Activated CD8-positive, alpha-beta memory T cell treated with anti-CD3 and anti-CD28 coated beads for 1 hour (primary cell): Measurements from ENCODE around the gene DNAH6.

ENCODE experiments used
- DNase-seq, 2 donors: peaks; one replicate each; pipeline ENCODE4 v3.0.0-alpha.2; 2020; ENCODE audit warnings: low read depth in 1 of 2; ENCODE audit errors: extremely low read depth in 1 of 2

DNAH6 gene

DNA sequence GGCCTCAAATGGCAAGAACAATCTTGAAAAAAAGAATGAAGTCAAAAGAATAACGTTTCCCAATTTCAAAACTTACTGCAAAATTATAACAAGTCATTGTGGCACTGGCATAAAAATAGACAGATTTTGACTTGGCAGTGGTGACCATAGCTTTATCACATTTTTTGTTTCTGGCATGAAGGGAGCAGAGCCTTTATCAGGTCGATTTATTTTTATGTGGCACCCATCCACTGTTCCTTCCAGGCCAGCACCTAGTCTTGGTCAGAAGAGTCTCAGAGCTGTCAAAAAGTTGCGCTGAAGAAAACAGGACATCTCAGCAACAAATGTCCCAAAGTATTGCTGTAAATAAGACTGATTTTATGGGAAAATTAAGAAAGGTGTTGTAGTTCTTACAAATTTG lies 272.2 kb downstream of the DNAH6 start:
- DNase-seq, result no peak

DNA sequence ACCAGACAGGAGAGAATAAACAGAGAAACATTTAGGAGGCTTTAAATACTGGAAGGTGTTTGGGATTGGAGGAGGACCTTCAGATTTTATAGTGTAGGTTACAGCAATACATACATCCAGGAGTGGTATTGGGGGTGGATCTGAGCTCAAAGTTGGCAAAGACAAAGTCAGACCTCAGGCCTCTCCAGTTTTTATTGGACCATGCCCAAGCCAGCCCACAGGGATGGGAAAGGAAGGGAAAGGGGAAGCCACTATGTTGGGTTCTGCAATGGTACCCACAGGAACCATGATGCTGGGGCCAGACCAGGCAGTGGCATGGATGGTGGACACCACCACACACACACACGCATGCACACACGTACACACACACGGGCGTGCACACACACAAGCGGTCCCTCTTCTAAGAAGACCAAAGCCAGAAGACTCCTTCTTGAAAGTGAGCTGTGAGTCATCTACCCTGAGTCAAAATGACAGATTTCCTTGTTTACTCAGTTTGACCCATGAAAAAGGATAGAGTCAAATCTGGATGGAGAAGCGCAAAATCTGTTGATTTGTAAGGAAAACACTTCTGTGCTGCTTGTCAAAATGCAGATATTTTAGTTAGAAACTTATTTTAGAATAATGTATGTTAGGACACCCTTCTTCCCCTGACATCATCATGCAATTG lies 276.7 kb downstream of the DNAH6 start:
- no peak for DNase-seq

DNA sequence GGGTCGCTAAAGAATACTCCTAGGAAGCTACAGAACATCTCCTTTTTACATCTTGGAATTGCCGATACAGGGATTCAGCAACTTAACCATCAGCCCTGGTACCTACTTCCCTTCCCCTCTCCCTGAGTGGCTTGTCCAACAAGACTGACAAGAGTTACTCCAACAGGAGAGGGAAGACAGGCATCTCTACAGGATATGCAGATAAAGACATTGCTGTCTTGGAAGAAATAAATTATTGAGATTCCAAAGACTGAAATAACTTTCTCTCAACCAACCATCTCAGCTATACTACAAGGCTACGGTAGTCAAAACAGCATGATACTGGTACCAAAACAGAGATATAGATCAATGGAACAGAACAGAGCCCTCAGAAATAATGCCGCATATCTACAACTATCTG lies 277.3 kb downstream of the DNAH6 start:
- no peak for DNase-seq

DNA sequence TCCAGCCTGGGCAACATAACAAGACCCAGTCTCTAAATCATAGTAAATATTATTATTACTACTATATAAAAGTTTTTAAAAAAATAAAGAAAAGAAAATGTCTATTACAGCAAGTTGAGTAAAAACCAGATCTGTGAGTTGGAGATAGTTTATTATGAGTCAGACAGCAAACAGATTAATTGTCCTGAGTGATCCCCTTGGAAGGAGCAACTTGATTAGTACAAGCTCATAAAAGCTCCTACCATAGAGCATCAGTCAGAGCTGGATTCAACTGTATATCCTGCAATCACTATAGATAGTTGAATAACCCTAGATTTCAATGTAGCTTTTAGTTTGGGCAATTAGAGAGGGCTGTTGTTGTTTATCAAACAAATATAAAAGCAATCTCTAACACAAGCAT lies 280.5 kb downstream of the DNAH6 start:
- no peak for DNase-seq

DNA sequence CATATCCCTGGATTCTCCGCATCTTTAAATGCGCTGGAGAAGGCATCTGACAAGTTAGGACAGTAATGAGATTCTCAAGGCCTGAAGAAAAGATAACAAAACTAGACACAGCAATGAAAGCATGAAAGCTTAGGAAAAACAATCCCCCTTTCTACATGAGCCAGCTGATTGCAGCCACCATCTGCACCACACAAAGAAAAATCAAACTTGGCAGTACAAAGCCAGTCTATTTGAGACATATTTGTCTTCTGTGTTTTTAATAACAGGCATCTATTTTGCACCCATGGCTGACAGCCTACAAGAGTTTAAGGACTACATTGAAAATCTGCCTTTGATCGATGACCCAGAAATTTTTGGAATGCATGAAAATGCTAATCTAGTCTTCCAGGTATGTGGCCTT lies 281.0 kb downstream of the DNAH6 start:
- no peak for DNase-seq

DNA sequence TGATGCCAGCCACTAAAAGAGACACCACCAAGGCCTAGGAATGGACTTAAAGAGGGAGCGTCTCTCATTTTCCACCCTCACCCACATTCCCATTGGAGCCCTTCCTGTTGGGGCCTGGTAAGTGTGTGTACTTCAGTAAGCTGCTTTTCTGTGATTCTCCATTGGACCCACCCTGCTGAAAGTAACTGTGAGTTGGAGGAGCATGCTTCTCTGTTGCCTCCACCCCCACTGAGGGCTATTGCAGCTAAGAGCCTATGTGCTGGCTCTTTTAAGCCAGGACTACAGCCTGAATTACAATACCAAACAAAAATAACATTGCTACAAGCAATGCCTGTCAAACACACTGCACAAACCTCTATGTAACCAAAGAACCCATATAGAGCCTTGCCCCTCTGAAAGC lies 283.5 kb downstream of the DNAH6 start:
- DNase-seq, result no peak

DNA sequence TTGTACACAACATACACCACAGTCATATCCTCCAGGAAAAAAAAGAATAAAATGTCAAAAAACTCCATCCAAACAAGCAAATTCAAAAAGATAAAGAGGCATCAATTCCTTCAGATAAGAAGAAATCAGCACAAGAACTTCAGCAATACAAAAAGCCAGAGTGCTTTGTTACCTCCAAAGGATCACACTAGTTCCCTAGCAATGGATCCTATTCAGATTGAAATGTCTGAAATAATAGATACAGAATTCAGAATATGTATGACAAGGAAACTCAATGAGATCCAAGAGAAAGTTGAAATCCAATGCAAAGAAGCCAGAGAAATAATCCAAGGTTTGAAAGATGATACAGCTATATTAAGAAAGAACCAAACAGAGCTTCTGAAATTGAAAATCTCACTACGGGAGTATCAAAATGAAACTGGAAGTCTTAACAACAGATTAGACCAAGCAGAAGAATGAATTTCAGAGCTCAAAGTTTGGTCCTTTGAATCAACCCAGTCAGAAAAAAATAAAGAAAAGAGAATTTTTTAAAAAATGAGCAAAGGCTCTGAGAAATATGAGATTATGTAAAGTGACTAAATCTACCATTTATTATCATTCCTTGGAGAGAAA lies 284.0 kb downstream of the DNAH6 start:
- no peak for DNase-seq

DNA sequence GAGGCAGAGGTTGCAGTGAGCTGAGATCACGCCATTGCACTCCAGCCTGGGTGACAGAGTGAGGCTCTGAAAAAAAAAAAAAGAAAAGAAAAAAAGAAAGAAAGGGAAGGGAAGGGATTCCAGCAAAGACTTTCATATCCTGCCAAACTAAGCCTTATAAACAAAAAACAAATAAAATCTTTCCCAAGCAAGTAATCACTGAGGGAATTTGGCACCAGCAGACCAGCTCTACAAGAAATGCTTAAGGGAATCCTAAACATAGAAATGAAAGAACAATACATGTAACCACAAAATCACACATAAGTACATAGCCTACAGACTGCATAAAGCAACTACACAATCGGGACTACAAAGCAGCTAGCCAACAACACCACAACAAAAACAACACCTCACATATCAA lies 285.5 kb downstream of the DNAH6 start:
- DNase-seq, result no peak

DNA sequence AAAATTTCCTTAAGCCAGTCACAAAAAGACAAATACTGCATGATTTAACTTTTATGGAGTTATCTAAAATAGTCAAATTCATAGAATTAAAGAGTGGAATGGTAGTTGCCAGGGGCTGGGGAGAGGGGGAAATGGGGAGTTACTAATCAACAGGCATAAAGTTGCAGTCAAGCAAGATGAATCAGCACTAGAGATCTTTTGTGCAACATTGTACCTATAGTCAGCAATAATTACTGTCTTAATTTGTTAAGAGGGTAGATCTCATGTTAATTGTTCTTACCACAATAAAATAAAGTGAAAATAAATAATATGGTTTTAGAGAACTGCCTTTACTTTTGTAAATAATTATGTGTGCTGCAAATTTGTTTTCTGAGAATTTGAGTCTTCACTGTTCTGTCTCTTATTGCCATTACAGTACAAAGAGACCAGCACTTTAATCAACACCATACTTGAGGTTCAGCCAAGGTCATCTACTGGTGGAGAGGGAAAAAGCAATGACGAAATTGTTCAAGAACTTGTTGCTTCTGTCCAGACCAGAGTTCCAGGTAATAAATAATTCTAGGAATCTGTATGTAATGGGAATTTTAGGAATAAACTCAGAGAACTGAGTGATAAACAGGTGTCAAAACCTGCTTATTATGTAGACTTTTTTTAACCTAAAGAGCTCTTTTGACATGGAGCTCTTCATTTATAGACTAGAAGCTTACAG lies 289.1 kb downstream of the DNAH6 start:
- DNase-seq, result no peak

DNA sequence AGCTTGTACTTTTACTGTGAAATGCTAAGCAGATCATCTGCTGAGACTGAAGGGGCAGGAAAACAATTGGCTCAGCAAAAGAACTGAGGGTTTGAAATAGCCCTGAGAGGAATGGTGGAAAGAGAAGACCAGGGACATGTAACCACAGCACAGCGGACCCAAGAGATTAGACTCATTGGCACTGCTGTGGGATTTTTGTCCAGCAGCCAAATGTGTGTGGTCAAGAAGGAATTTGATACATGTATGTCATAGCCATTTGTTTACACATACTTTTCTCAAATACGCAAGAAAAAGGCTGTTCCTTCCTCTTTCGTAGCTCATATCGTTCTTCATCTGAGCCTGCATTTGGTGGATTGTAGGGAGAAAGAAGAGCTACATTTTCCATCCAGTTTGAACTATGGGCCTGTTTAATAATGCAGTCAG lies 290.8 kb downstream of the DNAH6 start:
- DNase-seq, result no peak

DNA sequence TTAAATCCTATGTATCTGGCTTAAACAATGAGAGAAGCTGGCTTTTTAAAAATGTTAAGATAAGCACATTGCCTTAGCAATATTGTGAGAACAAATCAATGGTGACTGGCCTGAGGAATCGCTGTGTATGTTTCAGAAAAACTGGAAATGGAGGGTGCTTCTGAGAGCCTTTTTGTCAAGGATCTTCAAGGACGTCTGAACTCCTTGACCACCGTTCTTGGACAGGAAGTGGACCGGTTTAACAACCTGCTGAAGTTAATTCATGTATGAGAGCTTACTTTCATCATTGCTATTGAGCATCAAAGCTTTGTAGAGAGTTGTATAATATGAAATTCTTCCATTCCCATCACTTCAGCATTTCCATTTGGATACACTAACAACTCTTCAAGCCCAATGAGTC lies 292.0 kb downstream of the DNAH6 start:
- no peak for DNase-seq

DNA sequence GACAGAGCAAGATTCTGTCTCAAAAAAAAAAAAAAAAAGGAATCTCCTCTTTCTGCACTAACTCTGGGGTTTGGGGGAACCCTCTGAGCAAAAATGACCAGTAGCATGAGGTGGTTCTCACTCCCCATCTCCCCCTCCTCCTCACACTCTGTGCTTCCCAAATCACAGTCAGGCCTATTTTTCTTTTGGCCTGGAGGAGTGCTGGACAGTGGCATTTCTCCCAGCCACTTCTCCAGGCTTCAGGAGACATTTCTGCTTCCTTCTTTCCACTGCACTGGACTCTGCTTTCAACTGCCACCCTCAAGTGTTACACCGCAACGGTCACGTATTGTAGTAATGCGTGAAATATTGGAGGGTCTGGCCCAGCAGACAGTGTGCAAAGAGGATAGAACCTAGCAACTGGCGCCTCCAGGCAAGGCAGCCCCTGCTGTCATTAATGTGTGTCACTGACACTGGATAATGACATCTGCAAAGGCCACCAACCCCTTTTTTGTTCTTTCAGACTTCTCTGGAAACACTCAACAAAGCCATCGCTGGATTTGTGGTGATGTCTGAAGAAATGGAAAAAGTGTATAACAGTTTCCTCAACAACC lies 295.6 kb downstream of the DNAH6 start:
- no peak for DNase-seq

DNA sequence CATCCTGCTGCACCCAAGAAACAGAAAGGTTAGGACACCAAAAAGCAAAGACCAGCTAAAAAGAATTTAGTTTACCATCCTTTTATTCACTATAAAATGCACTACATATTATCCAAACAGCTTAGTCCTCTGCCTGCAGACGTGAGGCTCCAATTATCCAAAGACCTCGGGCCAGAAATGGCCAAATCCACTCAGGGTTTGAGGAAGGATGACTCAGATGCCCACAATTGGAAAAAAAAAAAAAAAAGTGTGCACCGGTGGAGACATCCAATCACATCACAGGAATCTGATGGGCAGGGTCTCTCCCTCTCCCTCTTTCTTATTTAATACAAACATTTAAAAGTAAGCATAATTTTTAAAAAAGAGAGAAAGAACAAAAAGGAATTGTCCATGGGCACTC lies 298.8 kb downstream of the DNAH6 start:
- DNase-seq, result no peak

DNA sequence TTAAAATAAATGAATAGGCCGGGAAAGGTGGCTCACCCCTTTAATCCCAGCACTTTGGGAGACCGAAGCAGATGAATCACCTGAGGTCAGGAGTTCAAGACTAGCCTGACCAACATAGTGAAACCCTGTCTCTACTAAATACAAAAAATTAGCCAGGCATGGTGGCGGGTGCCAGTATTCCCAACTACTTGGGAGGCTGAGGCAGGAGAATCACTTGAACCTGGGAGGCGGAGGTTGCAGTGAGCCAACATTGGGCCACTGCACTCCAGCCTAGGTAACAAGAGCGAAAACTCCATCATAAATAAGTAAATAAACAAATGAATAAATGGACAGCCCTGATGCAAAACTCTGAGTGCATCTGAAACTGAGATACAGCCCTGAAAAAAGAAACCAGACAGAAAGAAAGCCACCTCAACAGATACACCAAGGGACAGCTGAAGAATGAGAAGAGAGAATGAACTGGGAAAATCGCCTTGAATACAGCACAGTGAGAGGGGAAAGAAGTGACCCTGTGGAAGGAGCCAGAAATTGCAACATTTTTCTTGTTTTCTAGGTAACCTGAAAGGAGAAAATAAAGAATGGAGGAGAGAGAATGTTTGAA lies 300.2 kb downstream of the DNAH6 start:
- no peak for DNase-seq

DNA sequence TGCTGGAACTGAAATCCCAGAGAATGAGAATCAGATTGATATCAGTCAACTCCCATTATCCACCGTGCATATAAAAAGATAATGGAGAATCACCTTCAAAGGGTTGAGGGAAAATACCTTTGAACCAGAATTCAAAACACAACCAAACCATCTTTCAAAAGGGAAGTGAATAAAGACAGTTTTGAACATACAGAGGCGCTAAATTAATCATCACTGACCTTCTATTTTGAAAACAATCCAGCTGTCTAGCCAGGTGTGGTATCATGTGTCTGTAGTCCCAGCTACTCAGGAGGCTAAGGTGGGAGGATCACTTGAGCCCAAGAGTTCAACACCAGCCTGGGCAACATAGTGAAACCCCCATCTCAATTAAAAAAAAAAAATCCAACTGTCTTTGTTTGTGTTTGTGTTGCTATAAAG lies 300.9 kb downstream of the DNAH6 start:
- DNase-seq, result no peak

DNA sequence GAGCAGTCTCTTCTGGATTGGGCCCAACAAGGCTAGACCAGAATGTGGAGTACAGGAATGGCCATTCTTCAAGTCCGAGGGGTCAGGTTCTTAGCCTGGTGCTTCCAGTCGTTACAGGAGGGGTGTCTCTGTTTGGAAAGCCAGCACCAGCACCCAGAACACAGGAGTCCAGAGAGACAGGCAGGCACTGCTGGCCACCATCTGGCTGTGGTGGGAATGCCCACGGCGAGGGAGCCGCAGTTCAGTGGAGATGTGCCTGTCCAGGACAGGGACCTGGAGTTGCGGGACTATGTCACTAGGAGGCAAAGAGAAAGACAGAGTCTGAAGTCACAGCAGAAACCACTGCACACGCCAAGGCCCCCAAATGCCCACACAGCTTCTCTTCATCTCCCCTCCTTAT lies 305.5 kb downstream of the DNAH6 start:
- no peak for DNase-seq

DNA sequence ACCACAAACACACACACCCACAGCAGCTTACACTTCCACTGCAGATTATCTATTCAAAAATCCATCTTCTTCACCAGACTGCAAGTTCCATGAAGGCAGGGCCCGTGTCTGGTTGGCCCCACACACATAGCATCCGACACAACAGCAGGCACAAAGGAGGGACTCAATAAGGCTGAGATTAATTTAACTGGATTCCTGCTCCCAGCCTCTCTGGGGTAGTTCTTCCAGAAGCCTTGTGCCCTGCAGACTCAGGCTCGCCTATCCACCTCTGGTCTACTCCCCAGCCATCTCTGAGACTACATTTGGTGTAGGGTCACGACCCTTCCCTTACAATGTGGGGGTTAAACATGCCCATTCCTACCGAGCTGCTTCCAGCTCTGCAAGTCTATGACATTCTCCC lies 306.9 kb downstream of the DNAH6 start:
- DNase-seq, result no peak

DNA sequence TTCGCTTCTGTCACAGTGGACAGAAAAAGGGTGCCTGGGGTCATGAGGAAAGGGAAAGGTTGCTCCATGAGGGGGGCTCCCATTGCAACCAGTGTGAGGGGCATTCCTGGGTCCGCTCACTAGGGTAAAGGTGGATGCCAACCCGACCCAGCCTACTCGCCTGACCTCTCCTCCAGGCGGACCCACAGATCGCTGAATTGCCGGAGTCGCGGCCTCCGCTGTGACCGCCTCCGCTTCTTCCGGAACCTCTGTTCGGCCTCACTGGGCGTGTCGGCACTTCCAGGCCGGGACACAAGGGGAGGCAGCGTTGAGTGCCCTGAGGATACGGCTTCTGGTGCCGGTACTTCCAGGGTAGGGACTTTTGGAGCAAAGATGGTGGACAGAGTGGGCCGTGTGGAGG lies 307.5 kb downstream of the DNAH6 start:
- no peak for DNase-seq

DNA sequence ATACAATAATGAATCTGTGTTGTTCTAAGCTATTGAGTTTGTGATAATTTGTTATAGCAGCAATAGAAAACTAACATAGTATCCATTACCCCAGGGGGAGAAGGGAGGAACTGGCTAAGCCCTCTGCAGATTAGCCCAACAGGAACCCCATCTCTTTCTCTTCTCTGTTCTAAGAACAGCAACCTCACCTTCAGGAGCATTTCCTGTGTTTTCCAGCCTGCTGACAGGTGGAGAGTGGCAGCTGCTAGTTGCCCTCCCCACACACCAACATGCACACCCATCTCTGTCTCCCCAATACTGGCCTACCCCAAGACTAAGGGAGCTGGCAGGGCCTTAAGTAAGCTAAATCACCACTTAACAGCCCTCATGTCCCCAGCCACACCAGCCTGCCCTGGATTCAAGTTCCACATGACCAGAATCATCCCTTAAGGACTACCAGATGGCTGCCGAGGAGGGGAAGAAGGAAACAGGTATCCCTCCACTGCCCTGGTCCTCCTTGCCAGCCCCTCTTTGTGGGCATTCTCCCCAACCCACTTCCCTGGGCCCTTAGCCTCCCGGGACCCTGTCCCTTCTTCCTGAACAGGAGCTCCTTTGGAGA lies 311.8 kb downstream of the DNAH6 start:
- no peak for DNase-seq

DNA sequence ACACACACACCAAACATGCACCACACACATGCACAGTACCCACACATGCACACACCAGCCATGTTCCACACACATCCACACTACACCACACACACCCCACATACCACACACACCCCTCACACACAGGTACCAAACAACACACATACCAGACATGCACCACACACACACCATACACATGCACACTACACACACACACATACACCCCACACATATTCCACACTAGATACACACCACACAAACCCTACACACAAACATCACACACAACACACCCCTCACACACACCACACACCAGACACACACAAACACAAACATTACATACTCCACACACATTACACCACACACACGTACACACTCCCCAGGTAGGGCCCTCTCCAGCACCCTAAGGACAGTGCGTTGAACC lies 313.4 kb downstream of the DNAH6 start:
- DNase-seq, result no peak

DNA sequence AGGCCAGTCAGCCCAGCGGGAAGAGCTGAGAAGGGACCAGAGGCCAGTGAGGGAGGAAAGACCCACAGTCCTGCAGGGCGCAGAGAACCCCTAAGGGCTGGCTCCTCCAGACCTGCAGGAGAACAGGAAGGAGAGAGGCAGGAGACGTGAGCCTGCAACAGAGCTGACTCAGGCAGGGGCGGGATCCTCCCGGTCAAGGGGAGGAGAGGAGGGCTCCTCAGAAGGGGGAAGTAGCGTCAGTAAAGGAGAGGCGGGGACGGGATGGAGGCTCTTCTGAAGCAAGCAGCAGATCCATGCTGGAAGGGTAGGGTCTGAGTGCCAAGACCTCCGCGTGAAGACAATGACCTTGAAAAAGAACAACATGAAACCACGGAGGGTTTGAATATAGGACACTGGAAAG lies 313.8 kb downstream of the DNAH6 start:
- DNase-seq, result no peak
